OCI-LY7 (cell line): Measurements from ENCODE around the gene SERPINE2.

Source experiments
- CTCF ChIP-seq: fragments of 200-600 bp; sonication (generic); conservative IDR thresholded peaks from 2 replicates; pipeline ENCODE4 v1.5.1; 2014; ENCODE audit warnings: mild to moderate bottlenecking, antibody characterized with exemption, low read length, moderate library complexity, mixed read lengths
- EZH2phosphoT487 ChIP-seq: fragments of 200-600 bp; sonication (generic); IDR thresholded peaks from 2 replicates; pipeline ENCODE4 v1.6.1; 2018; ENCODE audit warnings: low read depth, borderline replicate concordance, mild to moderate bottlenecking, mixed run types, antibody characterized with exemption, low read length, moderate library complexity, mixed read lengths

- TF ChIP-seq CTCF (no peak), EZH2phosphoT487 (no peak)
These were observed 18.6 kb downstream of the SERPINE2 start for GRCh38 chr2:224020523-224020922.
